Kidney (tissue), 14 donors: ENCODE measurements around the gene RTKN2. TPM values are rescaled to one million over a fixed set of nuclear protein-coding genes. Genes with fewer than 3 reads are reported as not detected.

ENCODE experiments used
- DNase-seq, 5 donors: peaks; one replicate each; pipeline ENCODE4 v3.0.0-alpha.2; 2013 to 2020
- FAIRE-seq: peaks from 2 replicates; lab custom pipeline; 2012; peaks lifted over from hg19 to GRCh38; lab: Jason Lieb, UNC
- H3K27ac ChIP-seq, 2 donors: one replicate each; pipeline ENCODE4 v1.7.0; 2013; ENCODE audit warnings: low read depth in 2 of 2, low read length in 2 of 2, inconsistent platforms in 1 of 2
- H3K27me3 ChIP-seq: one replicate; pipeline ENCODE4 v1.7.1; 2013; ENCODE audit warnings: low read length, inconsistent platforms; ENCODE audit not compliant: control insufficient read depth, insufficient read depth
- H3K36me3 ChIP-seq, 3 donors: one replicate each; pipeline versions ENCODE4 v1.7.0 to v1.7.1; 2013; ENCODE audit warnings: low read length in 3 of 3, control low read depth in 1 of 3, inconsistent platforms in 1 of 3; ENCODE audit not compliant: insufficient read depth in 3 of 3, control insufficient read depth in 2 of 3
- H3K4me1 ChIP-seq, 3 donors: one replicate each; pipeline versions ENCODE4 v1.7.0 to v1.7.1; 2013; ENCODE audit warnings: low read length in 3 of 3, inconsistent platforms in 1 of 3, low read depth in 1 of 3; ENCODE audit not compliant: control insufficient read depth in 2 of 3, insufficient read depth in 2 of 3
- H3K4me3 ChIP-seq, 3 donors: one replicate each; pipeline versions ENCODE4 v1.7.0 to v1.8.1; 2013; ENCODE audit warnings: low read length in 3 of 3, control low read depth in 1 of 3, inconsistent platforms in 1 of 3
- H3K9ac ChIP-seq, 3 donors: one replicate each; pipeline versions ENCODE4 v1.7.0 to v1.7.1; 2013; ENCODE audit warnings: low read length in 3 of 3, control low read depth in 1 of 3, inconsistent platforms in 1 of 3
- H3K9me3 ChIP-seq, 3 donors: one replicate each; pipeline versions ENCODE4 v1.7.0 to v1.7.1; 2013; ENCODE audit warnings: low read length in 3 of 3, control low read depth in 1 of 3, inconsistent platforms in 1 of 3; ENCODE audit not compliant: control insufficient read depth in 2 of 3, insufficient read depth in 1 of 3
- CTCF ChIP-seq: IDR thresholded peaks from 3 replicates; pipeline ENCODE4 v1.5.1; 2012; ENCODE audit warnings: mild to moderate bottlenecking, moderate library complexity, borderline replicate concordance; ENCODE audit not compliant: insufficient read depth; ENCODE audit errors: extremely low read depth
- intact Hi-C: fragments of 100-400 bp; cut with DNase I; formaldehyde crosslinking; loops from one replicate; pipeline ENCODE4 v1.11.1; 2022
- polyA plus RNA-seq: library from polyadenylated mRNA; stranded (reverse); fragments of 350-450 nt; fragmentation: Illumina TruSeq; extraction: RNeasy Lipid Tissue Mini Kit (QIAGEN cat#74804); gene quantifications from one replicate; pipeline ENCODE4 v1.2.3, GENCODE V29; 2014; ENCODE audit warnings: low read depth, low replicate concordance; ENCODE audit not compliant: insufficient read depth
- total RNA-seq: library from RNA; stranded (reverse); fragmentation: NEBNext Ultra II Directional; extraction: Animal tissue kit (Norgen Biotek cat#: 25700); gene quantifications from one replicate; pipeline ENCODE4 v1.2.1, GENCODE V29; 2021
- donor health status: control.
- donor health status: control.
- donor health status: control.
- donor health status: control.
- donor health status: control.
- donor health status: DM: yes; HTN: yes; CAD: no.
- donor health status: Normal renal cell carcinoma (clear cell type).

RTKN2 gene
- total and polyA plus RNA-seq, 2 donors from 2014 or later = 0.24 to 1.6 TPM

GRCh38 chr10:62155054-62155680 lies 113.5 kb downstream of the RTKN2 start:
- no peaks in the 10 kb centered on the region for H3K36me3 ChIP-seq
- no peak overlapping the region for H3K4me3 ChIP-seq
- no peak overlapping the region for H3K27ac ChIP-seq
- no peak for TF ChIP-seq CTCF
- FAIRE-seq = no peak
- H3K4me1 ChIP-seq = peaks cover 0 to 14% (median 0%) of the 10 kb centered on the region in 3 donors
- intact Hi-C loops = no loop called here
- no peaks in the 10 kb centered on the region for H3K27me3 ChIP-seq
- H3K9me3 ChIP-seq = no peaks in the 10 kb centered on the region
- no peak for DNase-seq
- no peak overlapping the region for H3K9ac ChIP-seq

GRCh38 chr10:62154231-62154630 lies 114.4 kb downstream of the RTKN2 start:
- intact Hi-C loops = no loop called here
- Histone ChIP-seq H3K9ac (no peak overlapping the region), H3K27me3 (no peaks in the 10 kb centered on the region), H3K27ac (no peak overlapping the region), H3K36me3 (no peaks in the 10 kb centered on the region), H3K9me3 (no peaks in the 10 kb centered on the region), H3K4me1 (peaks cover 0 to 14% (median 0%) of the 10 kb centered on the region in 3 donors), H3K4me3 (no peak overlapping the region)
- FAIRE-seq (no peak), DNase-seq (no peak)
- no peak for TF ChIP-seq CTCF

- Histone ChIP-seq H3K9ac (no peak overlapping the region), H3K4me1 (peaks cover 0 to 20% (median 0%) of the 10 kb centered on the region in 3 donors), H3K27me3 (no peaks in the 10 kb centered on the region), H3K4me3 (no peak overlapping the region), H3K27ac (no peak overlapping the region), H3K9me3 (no peaks in the 10 kb centered on the region), H3K36me3 (no peaks in the 10 kb centered on the region)
- no peak for DNase-seq
- intact Hi-C loops = no loop called here
- TF ChIP-seq CTCF = no peak
- peak; percentile 11 for FAIRE-seq
Observed at GRCh38 chr10:62153191-62153590, 115.5 kb downstream of the RTKN2 start.
